ENCODE data around the gene CCDC102A.

The CCDC102A gene

GRCh38 chr16:57485091-57485915, 51.1 kb downstream of the CCDC102A start:
- peaks cover 22% of the 10 kb centered on the region for H3K4me1 ChIP-seq (ENCODE audit: insufficient read depth, insufficient read length)
- H3K4me3 ChIP-seq (ENCODE audit: insufficient read length, low read depth): peak overlapping the region; percentile 89
- peak overlapping the region; percentile 86 for H3K9ac ChIP-seq (ENCODE audit: insufficient read length, low read depth)
- H3K27me3 ChIP-seq (ENCODE audit: insufficient read depth, insufficient read length): peaks cover 19% of the 10 kb centered on the region
- no peak for TF ChIP-seq SUZ12 (IDR thresholded peaks at IDR 0.05; ENCODE audit: extremely low read depth, insufficient read depth, insufficient read length)
- no peak for TF ChIP-seq YY1 (IDR thresholded peaks at IDR 0.05; ENCODE audit: insufficient read depth, insufficient read length)
- TF ChIP-seq ZNF274 (IDR thresholded peaks at IDR 0.05; ENCODE audit: low read depth, low read length): no peak
- no peaks in the 10 kb centered on the region for H3K36me3 ChIP-seq (ENCODE audit: insufficient read depth, insufficient read length, low read length)
- peaks cover 9% of the 10 kb centered on the region; the same call in 1 of the 2 replicates for H3K9me3 ChIP-seq (ENCODE audit: insufficient read depth, low read length)
- DNase-seq (ENCODE audit: low read depth, low spot score): no peak

DNA sequence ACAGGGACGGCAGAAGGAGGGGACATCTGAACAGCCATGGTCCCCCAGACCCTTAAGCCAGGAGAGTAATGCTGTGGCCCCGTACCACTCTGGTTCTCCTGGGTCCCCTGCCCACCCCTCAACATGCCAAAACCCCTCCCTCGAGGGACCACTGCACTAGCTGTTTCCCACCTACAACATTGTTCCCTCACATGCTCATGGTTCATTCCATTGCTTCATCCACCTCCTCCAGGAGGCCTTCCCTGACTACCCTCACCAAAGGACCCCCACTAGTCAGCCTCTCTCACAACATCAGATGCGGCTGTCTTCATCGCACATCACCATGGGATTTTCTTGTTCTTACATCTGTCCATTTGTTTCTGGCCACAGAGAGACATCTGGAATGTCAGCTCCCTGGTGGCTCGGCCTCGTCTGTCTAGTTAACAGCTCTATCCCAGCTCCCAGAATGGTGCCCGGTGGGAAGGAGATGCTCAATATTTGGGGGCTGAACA, 51.8 kb downstream of the CCDC102A start:
- DNase-seq (ENCODE audit: low read depth, low spot score): no peak
- H3K36me3 ChIP-seq (ENCODE audit: insufficient read depth, insufficient read length, low read length): no peaks in the 10 kb centered on the region
- TF ChIP-seq YY1 (IDR thresholded peaks at IDR 0.05; ENCODE audit: insufficient read depth, insufficient read length): no peak
- no peak for TF ChIP-seq SUZ12 (IDR thresholded peaks at IDR 0.05; ENCODE audit: extremely low read depth, insufficient read depth, insufficient read length)
- no peak for TF ChIP-seq ZNF274 (IDR thresholded peaks at IDR 0.05; ENCODE audit: low read depth, low read length)
- peaks cover 22% of the 10 kb centered on the region for H3K4me1 ChIP-seq (ENCODE audit: insufficient read depth, insufficient read length)
- peaks cover 8% of the 10 kb centered on the region; the same call in 1 of the 2 replicates for H3K9me3 ChIP-seq (ENCODE audit: insufficient read depth, low read length)
- no peak overlapping the region for H3K9ac ChIP-seq (ENCODE audit: insufficient read length, low read depth)
- H3K27me3 ChIP-seq (ENCODE audit: insufficient read depth, insufficient read length): peaks cover 19% of the 10 kb centered on the region
- no peak overlapping the region for H3K4me3 ChIP-seq (ENCODE audit: insufficient read length, low read depth)

DNA sequence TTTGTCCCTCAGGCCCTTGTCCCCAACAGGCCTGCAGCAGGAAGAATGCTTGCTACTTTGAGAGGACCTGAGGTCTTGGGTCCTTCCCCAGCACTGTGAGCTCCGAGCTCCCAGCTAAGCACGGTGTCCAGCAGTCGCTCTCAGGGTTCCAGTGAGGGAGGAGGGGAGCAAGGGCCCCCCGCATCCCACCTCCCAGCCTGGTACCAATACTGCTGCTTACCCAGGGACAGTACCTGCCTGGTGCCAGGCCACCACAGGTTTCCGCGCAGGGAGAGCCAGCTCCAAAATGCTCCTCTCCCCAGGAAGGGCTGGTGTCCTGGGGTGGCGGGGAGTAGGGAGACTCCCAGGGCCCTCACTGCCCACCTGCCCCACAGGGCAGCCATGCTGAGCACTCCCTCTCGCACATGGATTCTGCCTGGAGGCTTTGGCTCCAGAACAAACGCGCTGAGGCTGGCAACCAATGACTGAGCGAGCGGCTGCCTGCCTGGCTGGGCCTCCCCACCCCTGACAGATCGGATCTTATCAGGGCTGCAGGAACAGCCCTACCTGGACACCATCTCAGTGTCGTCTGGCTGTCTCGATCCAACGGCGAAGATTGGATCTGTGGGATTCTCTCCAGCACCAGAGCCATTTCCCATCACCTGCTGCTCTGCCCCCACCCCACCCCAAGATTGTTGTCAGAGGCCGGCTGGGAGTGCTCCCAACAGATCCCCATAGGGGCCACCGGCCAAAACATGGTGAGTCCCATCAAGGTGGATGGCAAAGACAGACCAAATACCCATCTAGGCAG, 52.5 kb downstream of the CCDC102A start:
- H3K36me3 ChIP-seq (ENCODE audit: insufficient read depth, insufficient read length, low read length): no peaks in the 10 kb centered on the region
- no peak overlapping the region for H3K4me3 ChIP-seq (ENCODE audit: insufficient read length, low read depth)
- DNase-seq (ENCODE audit: low read depth, low spot score): no peak
- TF ChIP-seq YY1 (IDR thresholded peaks at IDR 0.05; ENCODE audit: insufficient read depth, insufficient read length) (no peak), ZNF274 (IDR thresholded peaks at IDR 0.05; ENCODE audit: low read depth, low read length) (no peak), SUZ12 (IDR thresholded peaks at IDR 0.05; ENCODE audit: extremely low read depth, insufficient read depth, insufficient read length) (no peak)
- peaks cover 19% of the 10 kb centered on the region for H3K27me3 ChIP-seq (ENCODE audit: insufficient read depth, insufficient read length)
- H3K9ac ChIP-seq (ENCODE audit: insufficient read length, low read depth): no peak overlapping the region
- 0 out of 2 replicates have a peak, but pooled peaks cover 2% of the 10 kb centered on the region for H3K9me3 ChIP-seq (ENCODE audit: insufficient read depth, low read length)
- peaks cover 27% of the 10 kb centered on the region for H3K4me1 ChIP-seq (ENCODE audit: insufficient read depth, insufficient read length)

DNA sequence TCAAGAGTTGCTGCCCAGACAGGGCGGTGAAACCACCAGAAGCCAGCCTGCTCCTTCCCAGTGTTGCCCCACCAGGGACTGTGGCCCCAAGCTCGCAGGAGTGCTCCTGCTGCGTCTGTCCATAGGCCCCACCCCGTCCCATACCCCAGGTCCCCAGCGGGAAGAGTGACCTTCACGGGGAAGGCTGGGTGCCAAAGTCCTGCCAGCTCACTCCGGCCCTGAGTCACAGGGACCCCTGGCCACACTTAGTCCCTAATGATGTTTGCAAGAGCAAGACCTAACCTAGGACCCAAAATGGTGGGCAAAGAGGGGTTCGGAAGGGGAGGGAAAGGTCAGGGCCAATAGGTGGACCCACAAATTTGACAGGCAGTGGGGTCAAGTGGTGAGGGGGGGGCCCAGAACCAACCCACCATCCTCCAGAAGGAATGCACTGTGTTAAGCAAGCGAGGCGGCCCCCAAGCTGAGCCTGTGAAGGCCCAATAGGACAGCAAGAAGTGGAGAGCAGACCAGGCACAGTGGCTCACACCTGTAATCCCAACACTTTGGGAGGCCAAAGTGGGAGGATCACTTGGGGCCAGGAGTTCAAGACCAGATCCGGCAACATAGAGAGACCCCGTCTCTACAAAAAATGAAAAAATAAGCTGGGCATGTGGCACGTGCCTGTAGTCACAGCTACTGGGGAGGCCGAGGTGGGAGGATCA, 53.4 kb downstream of the CCDC102A start:
- Histone ChIP-seq H3K36me3 (ENCODE audit: insufficient read depth, insufficient read length, low read length) (no peaks in the 10 kb centered on the region), H3K27me3 (ENCODE audit: insufficient read depth, insufficient read length) (peaks cover 19% of the 10 kb centered on the region), H3K4me1 (ENCODE audit: insufficient read depth, insufficient read length) (peaks cover 32% of the 10 kb centered on the region), H3K4me3 (ENCODE audit: insufficient read length, low read depth) (no peak overlapping the region), H3K9me3 (ENCODE audit: insufficient read depth, low read length) (no peaks in the 10 kb centered on the region), H3K9ac (ENCODE audit: insufficient read length, low read depth) (no peak overlapping the region)
- TF ChIP-seq SUZ12 (IDR thresholded peaks at IDR 0.05; ENCODE audit: extremely low read depth, insufficient read depth, insufficient read length): no peak
- TF ChIP-seq ZNF274 (IDR thresholded peaks at IDR 0.05; ENCODE audit: low read depth, low read length): no peak
- TF ChIP-seq YY1 (IDR thresholded peaks at IDR 0.05; ENCODE audit: insufficient read depth, insufficient read length): no peak
- no peak for DNase-seq (ENCODE audit: low read depth, low spot score)

DNA sequence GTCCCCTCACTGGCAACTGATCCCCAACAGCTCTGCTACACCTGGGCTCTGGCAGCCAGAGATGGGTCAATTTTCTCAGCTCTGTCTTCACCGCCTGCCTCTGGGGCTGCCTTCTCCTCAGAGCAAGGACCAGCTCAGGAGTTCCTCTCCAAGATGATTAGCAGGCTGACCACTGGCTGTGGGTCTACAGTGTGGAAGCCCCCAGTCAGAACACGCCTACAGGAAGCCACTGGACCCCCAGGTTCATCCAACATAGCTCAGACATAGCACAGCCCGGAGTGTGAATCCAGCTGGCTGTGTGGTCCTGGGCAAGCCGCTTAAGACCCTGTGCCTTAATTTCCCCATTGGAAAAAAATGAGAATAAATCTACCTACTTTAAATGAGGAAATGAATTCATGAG, 55.0 kb downstream of the CCDC102A start:
- Histone ChIP-seq H3K9me3 (ENCODE audit: insufficient read depth, low read length) (no peaks in the 10 kb centered on the region), H3K4me1 (ENCODE audit: insufficient read depth, insufficient read length) (peaks cover 33% of the 10 kb centered on the region), H3K4me3 (ENCODE audit: insufficient read length, low read depth) (no peak overlapping the region), H3K27me3 (ENCODE audit: insufficient read depth, insufficient read length) (peaks cover 19% of the 10 kb centered on the region), H3K36me3 (ENCODE audit: insufficient read depth, insufficient read length, low read length) (peaks cover 6% of the 10 kb centered on the region), H3K9ac (ENCODE audit: insufficient read length, low read depth) (no peak overlapping the region)
- TF ChIP-seq YY1 (IDR thresholded peaks at IDR 0.05; ENCODE audit: insufficient read depth, insufficient read length) (no peak), ZNF274 (IDR thresholded peaks at IDR 0.05; ENCODE audit: low read depth, low read length) (no peak), SUZ12 (IDR thresholded peaks at IDR 0.05; ENCODE audit: extremely low read depth, insufficient read depth, insufficient read length) (no peak)
- DNase-seq (ENCODE audit: low read depth, low spot score): no peak

GRCh38 chr16:57480754-57481230, 55.6 kb downstream of the CCDC102A start:
- no peak overlapping the region for H3K9ac ChIP-seq (ENCODE audit: insufficient read length, low read depth)
- DNase-seq (ENCODE audit: low read depth, low spot score): no peak
- no peak for TF ChIP-seq YY1 (IDR thresholded peaks at IDR 0.05; ENCODE audit: insufficient read depth, insufficient read length)
- TF ChIP-seq ZNF274 (IDR thresholded peaks at IDR 0.05; ENCODE audit: low read depth, low read length): no peak
- no peak for TF ChIP-seq SUZ12 (IDR thresholded peaks at IDR 0.05; ENCODE audit: extremely low read depth, insufficient read depth, insufficient read length)
- peaks cover 38% of the 10 kb centered on the region for H3K4me1 ChIP-seq (ENCODE audit: insufficient read depth, insufficient read length)
- no peaks in the 10 kb centered on the region for H3K9me3 ChIP-seq (ENCODE audit: insufficient read depth, low read length)
- no peak overlapping the region for H3K4me3 ChIP-seq (ENCODE audit: insufficient read length, low read depth)
- H3K36me3 ChIP-seq (ENCODE audit: insufficient read depth, insufficient read length, low read length): peaks cover 6% of the 10 kb centered on the region
- peaks cover 16% of the 10 kb centered on the region for H3K27me3 ChIP-seq (ENCODE audit: insufficient read depth, insufficient read length)

Measured in NT2/D1 (cell line).